ENCODE data around the gene KIF1A.

The KIF1A gene

DNA sequence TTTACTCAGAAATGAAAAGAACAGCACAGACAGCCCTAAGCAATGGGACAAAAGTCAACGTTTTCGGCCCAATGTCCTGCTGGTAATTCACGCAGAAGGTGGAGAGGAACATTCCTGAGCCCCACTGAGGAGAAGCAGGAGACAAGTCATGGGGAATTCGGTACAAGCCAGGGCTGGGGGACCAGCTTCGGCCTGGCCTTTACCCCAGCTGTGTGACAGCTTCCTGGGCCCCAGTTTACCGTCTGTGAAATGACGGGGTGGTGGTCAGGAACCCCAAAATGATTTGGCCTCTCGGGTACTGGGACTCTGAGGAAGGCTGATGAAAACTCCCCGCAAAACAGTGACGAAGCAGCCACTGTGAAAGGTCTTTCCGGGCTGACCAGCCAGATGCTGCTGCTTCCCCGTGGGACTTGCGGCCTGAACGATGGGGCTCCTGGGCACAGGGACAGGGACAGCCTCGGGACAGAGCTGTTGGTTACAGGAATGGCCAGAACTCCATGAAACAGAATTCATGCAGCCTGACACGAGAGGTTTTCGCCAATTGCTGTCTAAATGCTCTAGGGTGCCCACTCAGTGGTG lies 21.6 kb downstream of the KIF1A start:
- FAIRE-seq = no peak

DNA sequence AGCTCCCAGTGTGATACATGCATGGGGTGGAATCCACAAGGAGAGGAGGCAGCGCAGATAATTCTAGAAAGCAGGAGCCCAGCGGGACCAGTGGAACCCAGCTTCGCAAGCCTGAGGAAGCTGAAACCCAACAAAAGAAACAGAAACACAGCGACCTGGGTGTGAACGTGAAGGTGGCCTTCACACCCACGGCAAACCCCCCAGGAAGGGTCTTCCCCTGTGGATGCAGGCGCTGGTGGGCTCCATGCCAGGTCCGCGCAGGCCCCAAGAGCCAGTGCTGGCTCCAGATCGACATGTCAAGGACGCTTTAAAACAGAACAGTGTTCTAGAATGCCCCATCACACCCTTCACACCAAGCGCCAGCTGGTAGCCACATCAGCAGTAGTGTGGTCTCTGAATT lies 22.1 kb downstream of the KIF1A start:
- no peak for FAIRE-seq

DNA sequence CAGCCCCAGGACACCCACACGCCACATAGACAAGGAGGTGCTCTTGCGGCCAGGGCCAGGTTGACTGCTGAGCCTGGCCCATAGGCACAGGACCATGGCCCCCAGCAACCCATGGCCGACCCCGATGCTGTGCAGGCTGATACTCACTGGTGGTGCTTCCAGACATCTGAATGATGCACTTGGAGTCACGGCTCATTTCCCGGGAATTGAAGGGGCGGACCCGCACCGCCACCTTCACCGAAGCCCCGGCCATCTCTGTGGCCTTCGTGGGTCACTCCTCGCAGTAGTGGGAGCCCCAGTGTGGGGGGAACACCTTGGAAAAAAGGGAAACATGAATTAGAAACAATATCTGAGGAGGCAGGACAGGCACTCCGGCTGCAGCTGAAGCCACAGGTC lies 22.5 kb downstream of the KIF1A start:
- no peak for FAIRE-seq

DNA sequence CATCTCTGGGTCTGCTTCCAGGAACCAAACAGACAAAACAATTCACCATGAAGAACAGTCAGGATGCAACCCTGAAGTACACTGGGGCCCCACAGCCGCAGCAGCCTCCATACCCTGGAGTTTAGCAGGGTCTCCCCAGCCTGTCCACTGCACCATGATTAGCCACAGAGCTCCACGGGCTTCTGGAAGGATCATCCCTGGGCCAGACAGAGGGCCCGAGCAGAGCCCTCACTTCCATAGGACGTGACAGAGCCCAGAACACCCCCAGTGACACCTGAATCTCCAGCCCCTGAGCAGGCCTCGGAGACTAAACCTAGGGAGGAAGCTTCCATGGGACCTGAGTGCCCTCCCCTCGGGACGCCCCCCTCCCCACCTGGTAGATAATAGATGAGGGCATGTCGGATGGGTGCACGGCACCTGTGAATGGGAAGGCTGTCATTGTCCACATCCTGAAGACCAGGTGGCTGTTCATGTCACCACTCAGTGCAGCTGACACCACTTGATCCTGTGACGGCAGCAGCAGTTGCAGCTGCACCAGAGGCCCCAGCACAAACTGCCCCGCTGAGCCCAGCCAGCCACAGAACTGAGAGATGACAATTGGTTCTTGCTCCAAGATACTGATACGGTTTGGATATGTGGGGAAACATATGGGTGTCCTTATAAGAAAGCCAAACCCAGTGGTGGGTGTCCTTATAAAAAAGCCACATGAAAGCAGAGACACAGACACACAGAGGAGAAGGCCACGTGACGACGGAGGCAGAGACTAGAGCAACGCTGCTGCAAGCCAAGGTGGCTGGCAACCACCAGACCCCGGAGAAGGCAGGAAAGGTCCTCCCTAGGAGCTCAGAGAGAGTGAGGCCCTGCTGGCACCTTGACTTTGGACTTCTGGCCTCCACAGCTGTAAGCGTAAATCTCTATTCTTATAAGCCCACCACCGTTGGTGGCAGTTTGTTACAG lies 23.2 kb downstream of the KIF1A start:
- no peak for FAIRE-seq

DNA sequence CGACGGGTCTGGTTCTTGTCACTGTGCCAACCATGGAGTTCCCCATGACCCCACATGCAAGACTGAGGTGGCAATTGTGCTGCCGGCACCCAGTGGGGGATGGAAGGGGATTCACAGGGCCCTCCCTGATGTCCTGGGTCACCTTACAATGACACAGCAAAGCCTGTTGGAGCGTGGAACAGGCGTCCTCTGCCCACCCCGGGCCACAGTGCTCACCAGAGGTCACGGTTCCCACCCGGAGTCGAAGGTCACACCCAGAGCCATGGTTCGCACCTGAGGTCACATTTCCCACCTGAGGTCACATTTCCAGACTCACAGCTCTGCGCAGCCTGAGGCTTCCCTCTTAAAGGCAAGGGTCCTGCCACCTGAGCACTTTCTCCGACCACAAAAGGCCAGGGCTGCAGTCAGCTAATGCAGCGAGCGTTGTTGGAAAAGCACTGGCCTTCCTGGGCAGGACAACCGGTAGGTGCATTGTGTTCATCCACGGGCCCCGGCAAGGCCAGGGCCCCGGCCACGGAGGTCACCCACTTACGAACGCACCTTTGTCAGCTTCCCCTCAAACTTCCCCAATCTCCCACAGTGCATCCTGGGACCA lies 24.0 kb downstream of the KIF1A start:
- no peak for FAIRE-seq

DNA sequence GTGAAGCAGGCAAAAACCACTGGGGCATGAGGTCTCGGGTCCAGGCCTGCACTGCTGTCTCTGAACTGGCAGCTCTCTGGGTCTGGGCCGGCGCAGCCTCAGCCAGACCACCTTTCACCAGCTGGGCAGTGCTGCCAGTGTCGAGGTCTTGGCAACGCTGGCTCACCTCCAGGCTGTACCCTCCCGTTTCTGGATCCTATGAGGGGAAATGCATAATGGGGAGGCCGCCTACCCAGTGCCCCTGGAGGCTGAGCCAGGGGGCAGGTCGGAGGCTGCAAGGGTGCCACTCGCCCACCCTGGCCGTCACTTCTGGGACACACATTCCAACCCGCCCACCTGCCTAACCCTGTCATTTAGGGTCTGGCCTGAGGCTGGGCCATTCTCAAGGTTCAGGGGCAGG lies 24.6 kb downstream of the KIF1A start:
- FAIRE-seq = no peak

DNA sequence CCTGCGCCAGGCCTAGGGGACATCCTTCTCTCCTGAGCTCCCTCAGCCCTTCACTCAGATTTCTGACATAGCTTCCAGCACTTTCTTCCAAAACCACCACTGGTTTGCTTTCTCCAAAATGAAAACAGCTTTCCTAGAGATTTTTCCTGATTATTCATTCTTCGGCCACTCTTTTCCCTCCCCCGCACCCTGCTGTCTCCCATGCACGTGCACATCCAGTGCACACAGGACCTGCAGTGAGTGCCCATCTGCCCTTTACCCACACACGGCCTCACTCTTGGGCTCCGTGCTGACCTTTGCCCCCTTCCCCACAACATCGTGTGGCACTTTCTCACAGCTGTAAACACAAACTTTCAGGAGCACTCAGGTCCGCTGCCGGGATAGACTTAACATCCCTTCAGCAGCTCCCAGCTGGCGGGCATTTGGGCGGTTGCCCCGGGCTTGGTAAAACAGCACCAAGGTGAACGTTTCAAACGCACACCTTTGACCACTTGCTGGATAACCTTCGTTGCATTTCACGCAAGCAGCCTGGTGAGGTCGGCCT lies 25.8 kb downstream of the KIF1A start:
- FAIRE-seq = no peak

DNA sequence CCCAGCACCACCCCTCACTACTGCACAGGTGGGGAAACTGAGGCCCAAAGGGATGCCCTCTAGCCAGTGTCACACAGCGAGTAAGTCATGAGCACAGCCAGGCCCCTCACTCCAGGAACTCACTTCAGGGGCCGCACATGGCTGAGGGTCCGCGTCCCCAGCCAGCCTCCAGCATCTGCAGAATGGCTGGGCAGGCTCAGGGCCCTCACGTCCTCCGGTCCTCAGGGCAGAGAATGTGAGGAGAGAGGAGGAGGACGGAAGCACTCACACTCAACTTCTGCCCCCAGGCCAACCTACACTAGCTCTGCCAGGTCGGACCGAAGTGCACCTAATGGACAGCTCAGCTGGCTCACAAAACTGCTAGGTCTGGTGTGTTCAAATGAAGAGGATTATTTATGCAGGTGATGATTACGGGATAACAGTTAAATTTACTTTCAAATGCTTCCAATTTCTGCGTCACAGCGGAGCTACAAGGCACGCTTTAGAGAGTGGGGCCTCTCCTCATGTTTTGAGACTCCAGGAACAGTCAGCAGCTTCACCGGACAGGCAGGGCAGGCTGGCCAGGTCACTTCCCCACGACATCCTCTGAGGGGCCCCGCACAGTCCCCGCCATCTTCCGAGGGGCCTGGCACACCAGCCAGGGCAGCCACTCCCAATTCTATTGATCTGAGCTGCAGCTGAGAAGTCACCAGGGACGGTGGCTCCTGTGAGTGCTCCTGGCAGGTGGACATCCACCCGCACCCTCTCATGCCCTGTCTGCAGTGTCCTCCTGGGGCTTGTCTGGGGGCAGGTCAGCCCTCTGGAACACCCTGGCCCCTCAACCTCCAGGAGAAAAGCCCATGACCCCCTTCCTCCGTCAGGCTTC lies 26.5 kb downstream of the KIF1A start:
- no peak for FAIRE-seq

DNA sequence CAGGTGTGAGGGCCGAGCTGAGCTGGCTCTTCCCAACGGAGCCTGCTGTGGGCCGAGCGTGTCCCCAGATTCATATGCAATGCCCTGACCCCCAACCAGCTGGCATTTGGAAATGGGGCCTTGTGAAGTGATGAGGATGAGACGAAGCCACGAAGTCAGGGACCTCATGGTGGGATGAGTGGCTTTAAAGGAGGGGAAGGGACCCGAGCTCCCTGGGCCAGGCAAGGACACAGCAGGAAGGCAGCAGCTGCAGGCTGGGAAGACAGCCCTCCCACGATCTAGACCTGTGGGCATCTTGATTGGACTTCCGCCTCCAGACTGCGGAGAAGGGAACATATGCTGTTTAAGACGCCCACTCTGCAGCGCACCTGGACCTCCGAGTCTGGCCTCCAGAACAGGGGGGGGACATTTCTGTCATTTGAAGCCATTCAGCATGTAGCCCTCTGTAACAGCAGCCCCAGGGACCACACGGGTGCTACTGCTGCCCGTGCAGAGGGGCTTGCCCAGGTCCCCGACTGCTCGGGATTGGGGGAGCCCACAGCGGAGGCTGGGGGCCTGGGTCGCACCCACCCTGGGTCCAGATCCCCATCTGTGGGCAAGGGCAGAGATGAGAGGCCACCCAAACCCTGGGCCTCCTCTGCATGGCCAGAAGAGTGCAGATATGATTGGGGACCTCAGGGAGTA lies 27.2 kb downstream of the KIF1A start:
- FAIRE-seq = no peak

DNA sequence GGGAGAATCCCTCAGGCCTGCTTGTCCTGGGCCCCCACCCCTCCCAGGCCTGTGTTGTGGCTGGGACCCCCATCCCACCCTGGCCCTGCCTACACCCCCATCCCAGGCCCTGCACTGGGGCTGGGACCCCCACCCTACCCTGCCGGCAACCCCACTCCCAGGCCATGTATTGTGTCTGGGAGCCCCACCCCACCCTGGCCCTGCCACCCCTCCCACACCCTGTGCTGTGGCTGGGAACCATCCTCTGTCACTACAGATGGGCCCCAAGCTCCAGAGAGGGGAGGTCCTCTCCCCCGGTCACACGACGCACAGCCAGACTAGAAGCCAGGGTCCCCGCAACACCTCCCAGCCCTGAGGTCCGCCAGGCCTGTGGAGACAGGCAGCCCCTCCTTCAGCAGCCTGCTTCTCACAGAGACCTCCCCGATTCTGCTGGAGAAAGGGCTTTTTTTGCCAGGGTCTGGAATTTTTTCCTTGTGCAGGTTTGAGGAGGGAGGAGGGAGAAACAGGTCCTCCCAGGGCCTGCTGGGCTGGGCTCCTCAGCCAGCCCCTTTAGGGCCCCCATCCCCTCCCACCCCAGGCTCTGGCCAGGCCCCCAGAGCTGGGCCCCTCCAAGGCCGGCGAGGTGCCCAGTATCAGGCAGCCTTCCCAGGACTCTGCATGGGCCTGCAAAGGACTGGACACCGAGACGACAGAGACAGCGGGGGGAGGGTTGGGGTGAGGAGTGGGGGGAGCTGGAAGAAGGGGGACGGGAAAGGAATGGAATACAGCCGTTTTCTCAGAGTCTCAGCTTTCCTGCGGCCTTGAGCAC lies 28.0 kb downstream of the KIF1A start:
- no peak for FAIRE-seq

DNA sequence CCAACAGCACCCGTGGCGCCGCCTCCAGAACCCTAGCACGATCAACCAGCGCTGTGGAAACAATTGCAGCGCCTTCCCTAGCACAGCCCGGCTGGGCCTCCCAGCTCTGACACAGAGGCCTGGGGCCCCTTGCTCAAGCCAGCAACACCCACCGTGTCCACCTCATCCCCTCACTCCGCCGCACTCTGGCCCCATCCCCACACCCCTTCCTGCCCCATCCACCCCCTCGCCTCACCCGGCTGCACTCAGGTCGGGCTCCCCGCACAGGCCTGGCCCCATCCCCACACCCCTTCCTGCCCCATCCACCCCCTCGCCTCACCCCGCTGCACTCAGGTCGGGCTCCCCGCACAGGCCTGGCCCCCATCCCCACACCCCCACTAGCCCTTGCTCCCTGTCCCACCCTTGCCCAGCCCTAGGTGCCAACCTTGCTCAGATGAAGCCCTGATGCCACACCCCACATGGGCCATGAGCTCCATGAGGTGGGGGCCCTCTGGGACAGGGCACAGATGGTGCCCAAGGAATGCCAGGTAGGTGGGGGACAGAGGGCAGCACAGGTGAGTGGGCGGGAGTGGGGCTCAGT lies 28.7 kb downstream of the KIF1A start:
- FAIRE-seq = no peak

DNA sequence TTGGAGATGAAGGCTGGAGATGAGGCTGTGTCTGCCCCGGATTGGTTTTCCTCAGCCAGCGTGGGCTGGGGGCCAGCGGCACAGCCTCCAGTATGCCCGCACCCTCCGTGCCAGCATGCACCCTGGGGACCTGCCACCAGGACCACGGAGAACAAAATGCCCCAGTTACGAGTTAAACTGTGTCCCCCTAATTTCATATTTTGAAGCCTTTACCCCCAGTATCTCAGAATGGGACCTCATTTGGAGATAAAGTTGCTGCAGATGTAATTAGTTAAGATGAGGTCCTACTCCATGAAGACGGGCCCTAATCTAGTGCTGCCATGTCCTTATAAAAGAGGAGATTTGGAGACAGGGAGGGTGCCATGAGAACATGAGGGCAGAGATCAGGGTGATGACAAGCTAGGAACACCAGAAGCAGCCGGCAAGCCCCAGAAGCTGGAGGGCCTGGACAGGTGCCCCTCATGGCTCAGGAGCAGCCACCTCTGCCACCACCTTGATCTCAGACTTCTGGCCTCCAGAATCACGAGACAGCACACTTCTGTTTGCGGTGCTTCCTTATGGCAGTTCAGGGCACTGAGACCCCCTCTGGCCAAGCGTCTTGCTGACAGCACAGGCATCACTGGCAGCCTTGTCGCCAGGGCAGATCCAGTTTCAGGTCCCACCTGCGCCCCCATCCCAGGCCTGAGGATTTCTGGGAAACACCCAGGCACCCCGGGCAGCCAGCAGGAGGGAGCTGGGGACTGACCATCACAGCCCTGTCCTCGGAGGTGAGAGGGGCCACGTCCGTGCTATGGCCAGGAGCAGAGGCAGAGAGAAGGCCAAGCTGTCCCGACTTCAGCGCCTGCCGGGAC lies 29.4 kb downstream of the KIF1A start:
- FAIRE-seq = no peak

DNA sequence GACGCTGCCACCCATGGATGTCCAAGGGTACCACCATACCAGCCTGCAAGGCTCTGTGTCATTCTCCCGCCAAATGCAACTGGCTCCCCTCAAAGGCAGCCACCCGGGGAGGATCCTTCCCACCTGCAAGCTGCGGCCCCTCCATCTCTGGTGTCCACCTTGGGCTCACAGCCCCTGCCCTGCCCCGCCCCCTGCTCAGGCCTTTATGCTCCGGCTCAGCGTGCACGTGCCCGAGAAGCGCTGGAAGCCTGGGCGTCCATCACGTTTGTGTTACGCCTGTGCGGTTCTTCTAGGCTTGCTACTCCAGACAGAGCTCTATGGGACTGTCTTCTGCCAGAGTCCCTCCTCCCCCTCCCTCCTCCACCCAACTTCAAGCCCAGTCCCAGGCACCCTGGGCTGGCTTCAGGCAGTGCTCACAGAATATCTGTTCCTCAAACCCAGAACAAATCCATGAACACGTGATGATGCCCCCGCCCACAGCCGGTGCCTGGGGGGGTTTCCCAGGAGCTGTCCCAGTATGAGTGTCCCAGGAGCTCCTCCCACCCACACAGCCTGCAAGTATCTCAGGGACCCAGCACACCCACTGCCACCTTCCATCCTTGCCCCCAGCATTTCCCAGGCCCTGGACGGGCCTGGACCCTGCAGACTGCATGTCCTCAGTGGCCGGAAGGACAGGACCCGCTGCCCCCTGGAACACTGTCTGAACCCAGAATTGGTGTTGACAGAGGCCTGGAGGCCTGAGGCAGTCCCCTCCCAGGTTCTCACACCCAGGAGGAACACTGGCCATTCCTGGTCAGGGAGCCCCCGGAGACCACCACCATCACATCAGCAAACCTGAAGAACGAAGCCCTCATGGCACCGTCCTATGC lies 30.3 kb downstream of the KIF1A start:
- no peak for FAIRE-seq

DNA sequence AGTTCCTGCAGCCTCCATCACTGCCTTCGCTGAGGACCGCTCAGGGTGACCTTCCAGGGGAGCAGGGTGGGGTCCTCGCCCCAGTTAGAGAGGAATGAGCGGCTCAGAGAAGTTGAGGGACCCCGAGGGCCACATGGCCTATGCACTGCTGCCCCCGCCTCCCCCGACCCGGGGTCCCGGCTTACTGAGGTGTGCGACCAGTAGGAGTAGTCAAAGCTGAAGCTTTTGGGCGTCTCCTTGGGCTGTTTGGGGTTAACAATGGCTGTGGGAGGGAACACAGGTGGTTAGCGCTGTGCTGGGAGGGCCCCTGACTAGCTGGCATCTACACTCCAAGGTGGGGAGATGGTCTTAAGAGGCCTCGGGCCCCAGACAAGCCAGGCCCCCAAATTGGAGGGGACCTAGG lies 31.0 kb downstream of the KIF1A start:
- no peak for FAIRE-seq

DNA sequence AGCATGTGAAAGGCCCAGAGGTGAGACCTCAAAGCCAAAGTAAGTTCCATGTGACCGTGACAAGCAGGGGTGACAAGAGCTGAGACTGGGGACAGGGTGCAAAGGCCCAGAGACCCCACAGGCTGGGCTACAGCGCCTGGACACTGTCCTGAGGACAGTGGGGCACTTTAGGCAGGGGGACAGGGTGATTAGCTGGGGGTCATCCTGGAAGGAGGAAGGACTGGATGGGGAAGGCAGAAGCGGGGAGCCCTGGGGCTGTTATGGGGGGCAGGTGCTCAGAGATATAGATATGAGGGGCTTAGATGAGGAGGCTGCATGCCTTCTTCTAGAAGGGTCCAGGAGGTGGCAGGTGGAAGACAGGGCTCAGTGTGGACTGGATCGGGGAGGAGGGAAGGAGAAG lies 31.5 kb downstream of the KIF1A start:
- FAIRE-seq = no peak

DNA sequence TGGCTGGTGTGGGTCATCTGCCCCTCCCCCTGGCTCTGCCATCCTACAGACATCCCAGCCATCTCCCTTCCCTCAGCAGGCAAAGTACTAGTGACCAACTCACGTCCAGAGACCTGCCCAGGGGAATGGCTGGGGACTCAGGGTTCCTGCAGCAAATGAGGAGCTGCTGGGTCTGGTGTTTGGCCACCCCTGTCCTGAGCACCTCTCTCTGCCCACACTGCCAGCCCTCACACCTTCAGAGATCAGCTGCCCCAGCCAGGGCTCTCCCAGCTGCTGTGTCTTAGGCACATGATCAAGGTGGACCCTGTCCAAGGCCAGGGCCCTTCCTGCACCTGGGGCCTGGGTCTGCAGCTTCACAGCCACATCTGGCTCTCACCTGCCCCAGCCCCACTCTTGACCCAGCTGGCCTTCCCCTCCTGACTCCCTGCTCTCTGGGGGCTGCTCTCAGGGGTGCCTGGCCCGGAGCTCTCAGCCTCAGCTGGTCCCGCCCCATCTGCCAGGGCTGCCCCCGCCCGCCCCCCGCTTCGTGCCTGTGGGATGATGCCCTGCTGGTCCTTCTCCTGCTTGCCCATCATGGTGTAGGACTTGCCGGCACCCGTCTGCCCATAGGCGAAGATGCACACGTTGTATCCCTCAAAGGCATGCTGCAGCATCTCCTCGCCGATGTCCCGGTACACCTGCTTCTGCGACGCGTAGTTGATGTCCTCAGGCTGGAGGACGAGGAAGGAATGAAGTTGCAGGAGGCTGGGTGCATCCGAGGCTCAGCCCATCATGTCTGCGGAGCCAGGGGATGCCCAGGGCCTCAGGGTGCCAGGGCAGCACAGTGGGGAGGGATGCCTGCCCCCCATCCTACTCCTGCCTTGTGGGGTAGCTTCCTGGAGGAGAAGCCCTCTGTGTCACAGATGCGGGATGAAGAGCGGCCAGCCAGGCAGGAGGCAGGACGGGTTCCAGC lies 32.2 kb downstream of the KIF1A start:
- no peak for FAIRE-seq

DNA sequence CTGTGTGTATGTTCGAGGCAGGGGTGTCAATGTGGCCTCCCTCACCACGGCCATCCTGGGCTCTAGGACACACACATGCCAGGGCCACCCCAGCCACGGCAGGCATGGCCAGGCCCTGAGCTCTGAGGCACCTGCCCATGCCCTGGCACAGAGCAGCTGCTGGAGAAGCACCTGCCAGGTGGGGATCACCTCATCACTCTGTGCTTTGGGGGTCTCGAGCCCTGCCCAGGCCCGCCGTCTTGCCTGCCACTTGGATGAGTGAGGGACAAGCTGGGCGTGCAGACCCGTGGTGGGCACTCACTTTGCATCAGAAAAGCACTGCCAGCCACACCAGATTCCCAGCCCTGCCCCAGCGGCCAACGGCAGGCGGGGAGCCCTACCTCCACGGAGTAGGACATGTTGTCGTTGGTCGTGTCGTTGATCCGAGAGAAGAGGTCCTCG lies 33.1 kb downstream of the KIF1A start:
- FAIRE-seq = no peak
